Fibroblast of peridontal ligament (primary cell): ENCODE data around the gene SNAP47.

Experiments
- DNase-seq: peaks from one replicate; pipeline ENCODE4 v3.0.0-alpha.2; 2010; ENCODE audit errors: extremely low read depth

Gene SNAP47

GRCh38 chr1:227785094-227785804, 50.0 kb downstream of the SNAP47 start:
- no peak for DNase-seq

GRCh38 chr1:227785805-227786671, 50.8 kb downstream of the SNAP47 start:
- no peak for DNase-seq

GRCh38 chr1:227786673-227787512, 51.7 kb downstream of the SNAP47 start:
- no peak for DNase-seq

- DNase-seq: peak; percentile 88
Measured at GRCh38 chr1:227787513-227788270, 52.5 kb downstream of the SNAP47 start.

- no peak for DNase-seq
Measured at GRCh38 chr1:227788271-227789083, 53.2 kb downstream of the SNAP47 start.

GRCh38 chr1:227789084-227790033, 54.1 kb downstream of the SNAP47 start:
- DNase-seq: peak; percentile 34

- no peak for DNase-seq
Measured at GRCh38 chr1:227790034-227790400, 54.8 kb downstream of the SNAP47 start.

GRCh38 chr1:227790868-227791267, 55.6 kb downstream of the SNAP47 start:
- DNase-seq: no peak

- no peak for DNase-seq
Measured at GRCh38 chr1:227791425-227792143, 56.3 kb downstream of the SNAP47 start.

GRCh38 chr1:227792216-227793078, 57.2 kb downstream of the SNAP47 start:
- DNase-seq: no peak

GRCh38 chr1:227793079-227793947, 58.1 kb downstream of the SNAP47 start:
- DNase-seq: no peak

GRCh38 chr1:227793948-227794816, 58.9 kb downstream of the SNAP47 start:
- DNase-seq: peak; percentile 91

- DNase-seq: no peak
Measured at GRCh38 chr1:227794817-227795192, 59.6 kb downstream of the SNAP47 start.

GRCh38 chr1:227795732-227796131, 60.5 kb downstream of the SNAP47 start:
- no peak for DNase-seq

GRCh38 chr1:227796359-227796915, 61.2 kb downstream of the SNAP47 start:
- DNase-seq: no peak

- no peak for DNase-seq
Measured at GRCh38 chr1:227797144-227797543, 61.9 kb downstream of the SNAP47 start.
